Smooth muscle cell (in vitro differentiated cells): Measurements from ENCODE around the gene VPS45. TPM values are rescaled to one million over a fixed set of nuclear protein-coding genes. Genes with fewer than 3 reads are reported as not detected.

ENCODE experiments used
- DNase-seq: peaks from one replicate; lab custom pipeline; 2025; ENCODE audit not compliant: unreplicated experiment; lab: John Stamatoyannopoulos, UW
- H2AFZ ChIP-seq: fragments of 200-600 bp; sonication (generic); 2 replicates; pipeline ENCODE4 v1.6.0; 2016; ENCODE audit warnings: antibody characterized with exemption, low read depth, mild to moderate bottlenecking
- H3F3A ChIP-seq: fragments of 200-600 bp; sonication (generic); 2 replicates; pipeline ENCODE4 v1.6.0; 2017; ENCODE audit warnings: antibody characterized with exemption, low read depth
- H3K27ac ChIP-seq: fragments of 200-600 bp; sonication (generic); 2 replicates; pipeline ENCODE4 v1.5.1; 2016; ENCODE audit warnings: low read depth, mild to moderate bottlenecking
- H3K27me3 ChIP-seq: fragments of 200-600 bp; sonication (generic); 2 replicates; pipeline ENCODE4 v1.6.1; 2016; ENCODE audit warnings: low read depth, mild to moderate bottlenecking
- H3K36me3 ChIP-seq: fragments of 200-600 bp; sonication (generic); 2 replicates; pipeline ENCODE4 v1.5.1; 2016; ENCODE audit warnings: low read depth
- H3K4me1 ChIP-seq: fragments of 200-600 bp; sonication (generic); 2 replicates; pipeline ENCODE4 v1.5.1; 2016; ENCODE audit warnings: low read depth
- H3K4me2 ChIP-seq: fragments of 200-600 bp; sonication (generic); 2 replicates; pipeline ENCODE4 v1.6.0; 2016; ENCODE audit warnings: mild to moderate bottlenecking
- H3K4me3 ChIP-seq: fragments of 200-600 bp; sonication (generic); 2 replicates; pipeline ENCODE4 v1.5.1; 2016; ENCODE audit warnings: mild to moderate bottlenecking
- H3K79me2 ChIP-seq: fragments of 200-600 bp; sonication (generic); 2 replicates; pipeline ENCODE4 v1.6.0; 2016; ENCODE audit warnings: low read depth, mild to moderate bottlenecking
- H3K9ac ChIP-seq: fragments of 200-600 bp; sonication (generic); 2 replicates; pipeline ENCODE4 v1.6.0; 2016; ENCODE audit warnings: low read depth
- H3K9me3 ChIP-seq: fragments of 200-600 bp; sonication (generic); replicated peaks from 2 replicates; pipeline ENCODE4 v1.5.1; 2016; ENCODE audit warnings: low read depth
- H4K20me1 ChIP-seq: fragments of 200-600 bp; sonication (generic); 2 replicates; pipeline ENCODE4 v1.6.0; 2016; ENCODE audit warnings: low read depth
- CTCF ChIP-seq: fragments of 200-600 bp; sonication (generic); IDR thresholded peaks from 2 replicates; pipeline ENCODE4 v1.5.1; 2017; ENCODE audit warnings: borderline replicate concordance, mild to moderate bottlenecking, antibody characterized with exemption; ENCODE audit not compliant: insufficient read depth, poor library complexity, severe bottlenecking
- WGBS: methylation state at CpG from one replicate; pipeline ENCODE4 v1.1.7; 2016; ENCODE audit warnings: low lambda C conversion rate; 5-methylcytosine and 5-hydroxymethylcytosine counted together
- polyA plus RNA-seq: library from polyadenylated mRNA; unstranded; fragments of >200 nt; fragmentation: Nextera tagmentation; extraction: Ambion mirVana; gene quantifications from 2 replicates; pipeline ENCODE4 v1.2.1, GENCODE V29; 2016
- total RNA-seq: library from RNA; depleted of rRNA; stranded (reverse); fragments of >200 nt; gene quantifications from 2 replicates; pipeline ENCODE4 v1.2.3, GENCODE V29; 2014

VPS45 gene
- total and polyA plus RNA-seq, 2 experiments from 2014 or later = 28.6 to 44.7 TPM

- H3K9ac ChIP-seq = no peak overlapping the region
- H3K27ac ChIP-seq = no peak overlapping the region
- no peak for TF ChIP-seq CTCF
- no peaks in the 10 kb centered on the region for H3K27me3 ChIP-seq
- H3K4me1 ChIP-seq = no peaks in the 10 kb centered on the region
- 99% methylated on average over 3 of the region's 3 CpGs for WGBS
- H3F3A ChIP-seq = no peaks in the 10 kb centered on the region
- H3K79me2 ChIP-seq = no peaks in the 10 kb centered on the region
- H3K4me3 ChIP-seq = no peak overlapping the region
- no peak overlapping the region for H3K4me2 ChIP-seq
- H4K20me1 ChIP-seq = no peaks in the 10 kb centered on the region
- no peak for DNase-seq
- H3K36me3 ChIP-seq = peaks cover 12% of the 10 kb centered on the region
- no peak overlapping the region for H2AFZ ChIP-seq
- H3K9me3 ChIP-seq = no peaks in the 10 kb centered on the region
These were observed 22.4 kb downstream of the VPS45 start for GRCh38 chr1:150089846-150090520.

GRCh38 chr1:150092180-150092791 lies 24.7 kb downstream of the VPS45 start:
- Histone ChIP-seq H3K4me2 (no peak overlapping the region), H3K9ac (no peak overlapping the region), H3K4me3 (no peak overlapping the region), H3K9me3 (no peaks in the 10 kb centered on the region), H3K79me2 (no peaks in the 10 kb centered on the region), H2AFZ (no peak overlapping the region), H3K36me3 (peaks cover 16% of the 10 kb centered on the region), H3K27ac (no peak overlapping the region), H4K20me1 (no peaks in the 10 kb centered on the region), H3K4me1 (no peaks in the 10 kb centered on the region), H3K27me3 (no peaks in the 10 kb centered on the region), H3F3A (no peaks in the 10 kb centered on the region)
- DNase-seq = no peak
- TF ChIP-seq CTCF = no peak
- WGBS = 93% methylated on average over 3 of the region's 3 CpGs

GRCh38 chr1:150093805-150094204 lies 26.2 kb downstream of the VPS45 start:
- Histone ChIP-seq H3K4me2 (no peak overlapping the region), H3K4me1 (no peaks in the 10 kb centered on the region), H3K27me3 (no peaks in the 10 kb centered on the region), H3K36me3 (peaks cover 20% of the 10 kb centered on the region), H3F3A (no peaks in the 10 kb centered on the region), H3K27ac (no peak overlapping the region), H3K9ac (no peak overlapping the region), H3K9me3 (no peaks in the 10 kb centered on the region), H3K79me2 (no peaks in the 10 kb centered on the region), H3K4me3 (no peak overlapping the region), H2AFZ (no peak overlapping the region), H4K20me1 (no peaks in the 10 kb centered on the region)
- no peak for DNase-seq
- TF ChIP-seq CTCF = no peak
- WGBS = 91% methylated on average over 1 of the region's 1 CpG
